ENCODE measurements around the gene CACNG7. TPM values are rescaled to one million over a fixed set of nuclear protein-coding genes. Genes with fewer than 3 reads are reported as not detected.

CACNG7 gene
- total RNA-seq, 2 experiments from 2014 or later, result not detected

GRCh38 chr19:53870485-53870844 is 38.6 kb upstream of the CACNG7 start:
- peak overlapping the region; percentile 56 for H3K4me3 Mint-ChIP-seq
- H3K4me1 Mint-ChIP-seq (ENCODE audit: low read depth), result peaks cover 48% of the 10 kb centered on the region
- H3K9me3 Mint-ChIP-seq, result no peaks in the 10 kb centered on the region
- no peaks in the 10 kb centered on the region for H3K27me3 Mint-ChIP-seq
- CTCF ChIA-PET, result interaction anchor here (1.5 kb wide), 1 partner anchor 11 kb away, joined by 6 read pairs; the partner anchor contains the start of gene PRKCG
- peaks cover 17% of the 10 kb centered on the region for H3K36me3 Mint-ChIP-seq
- intact Hi-C loops (cut with micrococcal nuclease), result no loop called here
- peak overlapping the region; percentile 43 for H3K27ac Mint-ChIP-seq
- POLR2A ChIA-PET, result no interaction called here
- DNase-seq, result no peak

- no peaks in the 10 kb centered on the region for H3K9me3 Mint-ChIP-seq
- no peak overlapping the region for H3K4me3 Mint-ChIP-seq
- H3K36me3 Mint-ChIP-seq, result peaks cover 17% of the 10 kb centered on the region
- H3K27ac Mint-ChIP-seq, result peak overlapping the region; percentile 33
- peaks cover 46% of the 10 kb centered on the region for H3K4me1 Mint-ChIP-seq (ENCODE audit: low read depth)
- ChIA-PET POLR2A (no interaction called here), CTCF (interaction anchor here (1.5 kb wide), 1 partner anchor 10 kb away, joined by 6 read pairs; the partner anchor contains the start of gene PRKCG)
- H3K27me3 Mint-ChIP-seq, result no peaks in the 10 kb centered on the region
- intact Hi-C loops (cut with micrococcal nuclease), result no loop called here
- DNase-seq, result no peak
Measured at GRCh38 chr19:53871454-53871853, 37.6 kb upstream of the CACNG7 start.

- CTCF ChIA-PET, result no interaction called here
- DNase-seq, result no peak
- H3K27ac Mint-ChIP-seq, result peak overlapping the region; percentile 2
- intact Hi-C loops (cut with micrococcal nuclease), result no loop called here
- POLR2A ChIA-PET, result no interaction called here
- H3K4me3 Mint-ChIP-seq, result no peak overlapping the region
- no peaks in the 10 kb centered on the region for H3K9me3 Mint-ChIP-seq
- H3K27me3 Mint-ChIP-seq, result no peaks in the 10 kb centered on the region
- peaks cover 18% of the 10 kb centered on the region for H3K36me3 Mint-ChIP-seq
- H3K4me1 Mint-ChIP-seq (ENCODE audit: low read depth), result peaks cover 50% of the 10 kb centered on the region
Measured at GRCh38 chr19:53872762-53873161, 36.3 kb upstream of the CACNG7 start.

- peaks cover 18% of the 10 kb centered on the region for H3K36me3 Mint-ChIP-seq
- no peak overlapping the region for H3K4me3 Mint-ChIP-seq
- CTCF ChIA-PET, result interaction anchor here (0.8 kb wide), 1 partner anchor 150 kb away, joined by 3 read pairs; no protein-coding TSS in a partner anchor
- no peaks in the 10 kb centered on the region for H3K27me3 Mint-ChIP-seq
- H3K9me3 Mint-ChIP-seq, result no peaks in the 10 kb centered on the region
- intact Hi-C loops (cut with micrococcal nuclease), result no loop called here
- H3K4me1 Mint-ChIP-seq (ENCODE audit: low read depth), result peaks cover 56% of the 10 kb centered on the region
- H3K27ac Mint-ChIP-seq, result peak overlapping the region; percentile 71
- DNase-seq, result no peak
- POLR2A ChIA-PET, result interaction anchor here (0.7 kb wide), 1 partner anchor 11 kb away, joined by 3 read pairs; no protein-coding TSS in a partner anchor
Measured at GRCh38 chr19:53873773-53874605, 35.1 kb upstream of the CACNG7 start.

GRCh38 chr19:53874606-53874990 is 34.5 kb upstream of the CACNG7 start:
- Mint-ChIP-seq H3K27ac (peak overlapping the region; percentile 71), H3K4me3 (peak overlapping the region; percentile 4), H3K9me3 (no peaks in the 10 kb centered on the region), H3K4me1 (ENCODE audit: low read depth) (peaks cover 57% of the 10 kb centered on the region), H3K36me3 (peaks cover 17% of the 10 kb centered on the region), H3K27me3 (no peaks in the 10 kb centered on the region)
- POLR2A ChIA-PET, result no interaction called here
- DNase-seq, result no peak
- CTCF ChIA-PET, result interaction anchor here (0.6 to 0.8 kb wide), 2 partner anchors 31 to 149 kb away, joined by 3 to 4 read pairs; no protein-coding TSS in a partner anchor
- intact Hi-C loops (cut with micrococcal nuclease), result no loop called here

GRCh38 chr19:53875602-53876325 is 33.3 kb upstream of the CACNG7 start:
- Mint-ChIP-seq H3K36me3 (peaks cover 17% of the 10 kb centered on the region), H3K27me3 (no peaks in the 10 kb centered on the region), H3K9me3 (no peaks in the 10 kb centered on the region), H3K4me3 (no peak overlapping the region), H3K4me1 (ENCODE audit: low read depth) (peaks cover 52% of the 10 kb centered on the region), H3K27ac (no peak overlapping the region)
- ChIA-PET POLR2A (no interaction called here), CTCF (interaction anchor here (1.0 to 1.5 kb wide), 2 partner anchors 22 to 148 kb away, joined by 4 to 9 read pairs; no protein-coding TSS in a partner anchor)
- intact Hi-C loops (cut with micrococcal nuclease), result no loop called here
- DNase-seq, result no peak

GRCh38 chr19:53876651-53877224 is 32.3 kb upstream of the CACNG7 start:
- Mint-ChIP-seq H3K4me1 (ENCODE audit: low read depth) (peaks cover 45% of the 10 kb centered on the region), H3K4me3 (no peak overlapping the region), H3K27me3 (no peaks in the 10 kb centered on the region), H3K9me3 (no peaks in the 10 kb centered on the region), H3K27ac (no peak overlapping the region), H3K36me3 (peaks cover 17% of the 10 kb centered on the region)
- POLR2A ChIA-PET, result interaction anchor here (0.8 kb wide), 1 partner anchor 9 kb away, joined by 3 read pairs; the partner anchor contains the start of gene MYADM
- CTCF ChIA-PET, result interaction anchor here (1.0 to 1.5 kb wide), 2 partner anchors 23 to 147 kb away, joined by 4 to 9 read pairs; no protein-coding TSS in a partner anchor
- no peak for DNase-seq
- intact Hi-C loops (cut with micrococcal nuclease), result no loop called here

GRCh38 chr19:53877361-53877766 is 31.7 kb upstream of the CACNG7 start:
- H3K4me3 Mint-ChIP-seq, result no peak overlapping the region
- peaks cover 17% of the 10 kb centered on the region for H3K36me3 Mint-ChIP-seq
- no peak overlapping the region for H3K27ac Mint-ChIP-seq
- intact Hi-C loops (cut with micrococcal nuclease), result no loop called here
- H3K27me3 Mint-ChIP-seq, result peaks cover 1% of the 10 kb centered on the region
- POLR2A ChIA-PET, result no interaction called here
- H3K4me1 Mint-ChIP-seq (ENCODE audit: low read depth), result peaks cover 45% of the 10 kb centered on the region
- CTCF ChIA-PET, result interaction anchor here (0.9 to 1.5 kb wide), 2 partner anchors 24 to 153 kb away, joined by 3 to 9 read pairs; no protein-coding TSS in a partner anchor
- no peaks in the 10 kb centered on the region for H3K9me3 Mint-ChIP-seq
- peak; percentile 47 for DNase-seq

- Mint-ChIP-seq H3K36me3 (peaks cover 10% of the 10 kb centered on the region), H3K27ac (no peak overlapping the region), H3K4me3 (no peak overlapping the region), H3K4me1 (ENCODE audit: low read depth) (peaks cover 41% of the 10 kb centered on the region), H3K9me3 (no peaks in the 10 kb centered on the region), H3K27me3 (peaks cover 9% of the 10 kb centered on the region)
- POLR2A ChIA-PET, result interaction anchor here (0.7 to 1.2 kb wide), 2 partner anchors 10 to 12 kb away, joined by 4 to 7 read pairs; partner anchors contain the start of gene MYADM
- DNase-seq, result no peak
- CTCF ChIA-PET, result no interaction called here
- intact Hi-C loops (cut with micrococcal nuclease), result loop anchor here (1.0 kb wide), 1 partner anchor 9 kb away; no protein-coding TSS in a partner anchor
Measured at GRCh38 chr19:53878776-53879139, 30.3 kb upstream of the CACNG7 start.

GRCh38 chr19:53879140-53880081 is 29.7 kb upstream of the CACNG7 start:
- H3K36me3 Mint-ChIP-seq, result peaks cover 3% of the 10 kb centered on the region
- POLR2A ChIA-PET, result interaction anchor here (0.7 to 1.2 kb wide), 2 partner anchors 11 to 13 kb away, joined by 4 to 7 read pairs; partner anchors contain the start of gene MYADM
- peaks cover 37% of the 10 kb centered on the region for H3K4me1 Mint-ChIP-seq (ENCODE audit: low read depth)
- no peak overlapping the region for H3K27ac Mint-ChIP-seq
- H3K9me3 Mint-ChIP-seq, result no peaks in the 10 kb centered on the region
- no peak overlapping the region for H3K4me3 Mint-ChIP-seq
- peak; percentile 87 for DNase-seq
- intact Hi-C loops (cut with micrococcal nuclease), result loop anchor here (1.0 to 5.0 kb wide), 3 partner anchors 10 to 37 kb away; no protein-coding TSS in a partner anchor
- H3K27me3 Mint-ChIP-seq, result peaks cover 13% of the 10 kb centered on the region
- CTCF ChIA-PET, result no interaction called here
